Measurements from ENCODE around the gene DENND4C.

DENND4C gene

GRCh38 chr9:19269582-19269981, 39.1 kb downstream of the DENND4C start:
- ATAC-seq (ENCODE audit: low read depth) (no peak), DNase-seq (ENCODE audit: low spot score) (no peak)
- H3K4me3 ChIP-seq (ENCODE audit: severe bottlenecking): no peak overlapping the region
- no peaks in the 10 kb centered on the region for H3K9me3 ChIP-seq (ENCODE audit: severe bottlenecking)
- H3K36me3 ChIP-seq (ENCODE audit: low read depth): no peaks in the 10 kb centered on the region; the same call in 1 of the 2 replicates
- H3K4me1 ChIP-seq (ENCODE audit: insufficient read depth, poor library complexity, severe bottlenecking): no peaks in the 10 kb centered on the region
- no peak for TF ChIP-seq CTCF (IDR thresholded peaks at IDR 0.05; ENCODE audit: poor library complexity, severe bottlenecking)
- H3K27me3 ChIP-seq (ENCODE audit: insufficient read depth, poor library complexity, severe bottlenecking): no peaks in the 10 kb centered on the region
- H3K27ac ChIP-seq (ENCODE audit: poor library complexity, severe bottlenecking): no peak overlapping the region

DNA sequence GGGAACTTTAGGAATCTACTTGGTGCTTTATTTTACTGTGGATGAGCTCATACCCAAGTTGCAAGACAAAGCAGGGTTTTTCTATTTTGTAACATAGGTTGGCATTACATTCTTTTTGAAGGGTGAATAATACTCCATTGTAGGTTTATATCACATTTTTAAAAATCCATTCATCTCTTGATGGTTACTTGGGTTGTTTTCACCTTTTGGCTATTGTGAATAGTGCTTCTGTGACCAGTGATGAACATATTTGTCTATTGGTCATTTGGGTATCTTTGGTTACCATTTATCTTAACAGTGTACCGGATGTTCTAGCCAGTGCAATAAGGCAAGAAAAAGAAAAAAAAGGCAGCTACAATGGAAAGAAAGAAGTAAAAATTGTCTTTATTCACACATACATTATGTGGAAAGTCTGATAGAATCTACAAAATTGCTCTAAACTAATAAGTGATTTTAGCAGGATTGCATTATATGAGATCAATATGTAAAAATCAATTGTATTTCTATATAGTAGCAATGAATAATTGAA, 40.0 kb downstream of the DENND4C start:
- no peak overlapping the region for H3K27ac ChIP-seq (ENCODE audit: poor library complexity, severe bottlenecking)
- DNase-seq (ENCODE audit: low spot score) (no peak), ATAC-seq (ENCODE audit: low read depth) (no peak)
- no peaks in the 10 kb centered on the region for H3K27me3 ChIP-seq (ENCODE audit: insufficient read depth, poor library complexity, severe bottlenecking)
- no peak overlapping the region for H3K4me3 ChIP-seq (ENCODE audit: severe bottlenecking)
- H3K36me3 ChIP-seq (ENCODE audit: low read depth): no peaks in the 10 kb centered on the region; the same call in 1 of the 2 replicates
- no peaks in the 10 kb centered on the region for H3K4me1 ChIP-seq (ENCODE audit: insufficient read depth, poor library complexity, severe bottlenecking)
- TF ChIP-seq CTCF (IDR thresholded peaks at IDR 0.05; ENCODE audit: poor library complexity, severe bottlenecking): no peak
- H3K9me3 ChIP-seq (ENCODE audit: severe bottlenecking): no peaks in the 10 kb centered on the region

- ATAC-seq (ENCODE audit: low read depth) (no peak), DNase-seq (ENCODE audit: low spot score) (no peak)
- no peaks in the 10 kb centered on the region for H3K9me3 ChIP-seq (ENCODE audit: severe bottlenecking)
- no peaks in the 10 kb centered on the region for H3K4me1 ChIP-seq (ENCODE audit: insufficient read depth, poor library complexity, severe bottlenecking)
- no peak overlapping the region for H3K4me3 ChIP-seq (ENCODE audit: severe bottlenecking)
- no peaks in the 10 kb centered on the region for H3K27me3 ChIP-seq (ENCODE audit: insufficient read depth, poor library complexity, severe bottlenecking)
- TF ChIP-seq CTCF (IDR thresholded peaks at IDR 0.05; ENCODE audit: poor library complexity, severe bottlenecking): no peak
- H3K36me3 ChIP-seq (ENCODE audit: low read depth): peaks cover under 1% of the 10 kb centered on the region; the same call in 1 of the 2 replicates
- H3K27ac ChIP-seq (ENCODE audit: poor library complexity, severe bottlenecking): no peak overlapping the region
These were observed 40.6 kb downstream of the DENND4C start for GRCh38 chr9:19271081-19271480.

DNA sequence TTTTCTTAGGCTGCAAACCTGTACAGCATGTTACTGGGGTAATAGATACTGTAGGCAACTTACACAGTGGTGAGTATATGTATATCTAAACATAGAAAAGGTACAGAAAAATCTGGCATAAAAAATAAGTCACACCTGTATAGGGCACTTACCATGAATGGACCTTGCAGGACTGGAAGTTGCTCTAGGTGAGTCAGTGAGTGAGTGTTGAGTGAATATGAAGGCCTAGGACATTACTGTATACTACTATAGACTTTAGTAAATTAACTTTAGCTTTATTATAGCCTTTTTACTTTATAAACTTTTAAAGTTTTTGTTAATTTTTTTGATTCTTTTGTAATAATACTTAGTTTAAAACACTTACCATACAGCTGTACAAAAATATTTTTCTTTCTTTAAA, 51.3 kb downstream of the DENND4C start:
- no peak for ATAC-seq (ENCODE audit: low read depth)
- Histone ChIP-seq H3K27me3 (ENCODE audit: insufficient read depth, poor library complexity, severe bottlenecking) (no peaks in the 10 kb centered on the region), H3K36me3 (ENCODE audit: low read depth) (no peaks in the 10 kb centered on the region), H3K27ac (ENCODE audit: poor library complexity, severe bottlenecking) (no peak overlapping the region), H3K9me3 (ENCODE audit: severe bottlenecking) (no peaks in the 10 kb centered on the region), H3K4me3 (ENCODE audit: severe bottlenecking) (no peak overlapping the region), H3K4me1 (ENCODE audit: insufficient read depth, poor library complexity, severe bottlenecking) (peaks cover 6% of the 10 kb centered on the region)
- DNase-seq (ENCODE audit: low spot score): no peak
- TF ChIP-seq CTCF (IDR thresholded peaks at IDR 0.05; ENCODE audit: poor library complexity, severe bottlenecking): no peak

DNA sequence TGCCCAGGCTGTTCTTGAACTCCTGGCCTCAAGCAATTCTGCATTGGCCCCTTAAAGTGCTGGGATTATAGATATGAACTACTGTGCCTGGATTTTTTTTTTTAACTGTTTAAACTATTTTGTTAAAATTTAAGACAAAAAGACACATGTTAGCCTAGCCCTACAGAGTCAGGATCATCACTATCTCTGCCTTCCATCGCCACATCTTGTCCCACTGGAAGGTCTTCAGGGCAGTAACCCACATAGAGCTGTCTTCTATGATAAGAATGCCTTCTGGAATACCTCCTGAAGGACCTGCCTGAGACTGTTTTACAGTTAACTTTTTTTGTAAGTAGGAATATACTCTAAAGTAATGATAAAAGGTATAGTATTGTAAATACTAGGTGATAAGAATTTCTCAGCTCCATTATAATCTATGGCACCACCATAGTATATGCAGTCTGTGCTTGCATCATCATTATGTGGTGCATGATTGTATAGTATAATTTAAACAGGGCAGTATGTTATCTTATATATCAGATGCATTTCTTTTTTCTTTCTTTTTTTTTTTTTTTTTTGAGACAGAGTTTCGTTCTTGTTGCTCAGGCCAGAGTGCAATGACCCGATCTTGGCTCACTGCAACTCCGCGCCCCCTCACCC, 52.7 kb downstream of the DENND4C start:
- DNase-seq (ENCODE audit: low spot score): no peak
- H3K36me3 ChIP-seq (ENCODE audit: low read depth): peaks cover under 1% of the 10 kb centered on the region; the same call in 1 of the 2 replicates
- H3K27ac ChIP-seq (ENCODE audit: poor library complexity, severe bottlenecking): no peak overlapping the region
- H3K9me3 ChIP-seq (ENCODE audit: severe bottlenecking): no peaks in the 10 kb centered on the region
- ATAC-seq (ENCODE audit: low read depth): no peak
- no peak for TF ChIP-seq CTCF (IDR thresholded peaks at IDR 0.05; ENCODE audit: poor library complexity, severe bottlenecking)
- H3K4me3 ChIP-seq (ENCODE audit: severe bottlenecking): no peak overlapping the region
- H3K27me3 ChIP-seq (ENCODE audit: insufficient read depth, poor library complexity, severe bottlenecking): no peaks in the 10 kb centered on the region
- peaks cover 7% of the 10 kb centered on the region for H3K4me1 ChIP-seq (ENCODE audit: insufficient read depth, poor library complexity, severe bottlenecking)
